NCI-H524 (cell line): Measurements from ENCODE around the gene CAMP.

Experiments used
- DNase-seq, 2 experiments: peaks; one replicate each; lab custom pipeline; 2025; lab: John Stamatoyannopoulos, UW

The CAMP gene

GRCh38 chr3:48214225-48214624 is 9.1 kb upstream of the CAMP start:
- DNase-seq = no peak

DNA sequence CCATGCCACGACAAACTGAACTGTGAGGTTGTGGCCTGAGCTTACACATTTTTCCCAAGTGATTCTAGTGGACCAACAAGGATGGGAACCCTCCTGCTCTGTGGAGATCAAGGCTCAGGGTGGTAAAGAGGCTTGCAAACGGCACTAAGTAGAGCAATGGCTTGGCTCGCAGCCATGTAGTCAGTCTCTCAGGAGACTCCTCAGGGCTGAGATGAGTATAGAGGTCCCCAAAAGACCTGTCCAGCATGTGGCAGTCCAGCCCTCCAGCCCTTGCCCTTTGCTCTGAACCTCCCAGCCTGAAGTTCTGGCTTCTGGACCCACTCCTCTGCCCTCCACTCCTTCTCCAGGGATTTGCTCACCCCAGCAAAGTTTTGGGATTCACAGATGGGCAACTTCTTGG is 8.3 kb upstream of the CAMP start:
- DNase-seq = no peak

DNA sequence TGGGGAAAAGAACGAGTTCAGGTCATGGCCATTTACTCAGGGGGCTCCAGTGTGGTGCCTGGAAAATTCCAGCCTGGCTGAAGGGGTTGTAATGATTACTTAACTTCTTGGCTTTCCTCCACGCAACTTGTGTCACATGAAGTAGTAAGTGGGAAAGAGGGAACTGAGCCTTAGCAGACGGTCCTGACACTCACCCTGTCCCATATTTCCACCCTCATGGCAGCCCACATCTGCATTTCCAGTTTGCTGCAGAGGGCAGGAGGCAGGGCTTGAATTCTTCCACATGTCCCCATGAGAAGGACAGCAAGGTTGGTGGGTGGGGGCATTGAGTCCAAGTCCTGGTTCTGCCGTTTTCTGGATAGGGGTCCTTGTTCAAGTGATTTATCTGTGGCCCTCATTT is 7.8 kb upstream of the CAMP start:
- DNase-seq = no peak

- DNase-seq = no peak
Measured at GRCh38 chr3:48215876-48216275, 7.4 kb upstream of the CAMP start.

- DNase-seq = no peak
Measured at GRCh38 chr3:48217449-48217848, 5.8 kb upstream of the CAMP start.

- DNase-seq = no peak
Measured at GRCh38 chr3:48218537-48218936, 4.8 kb upstream of the CAMP start.

DNA sequence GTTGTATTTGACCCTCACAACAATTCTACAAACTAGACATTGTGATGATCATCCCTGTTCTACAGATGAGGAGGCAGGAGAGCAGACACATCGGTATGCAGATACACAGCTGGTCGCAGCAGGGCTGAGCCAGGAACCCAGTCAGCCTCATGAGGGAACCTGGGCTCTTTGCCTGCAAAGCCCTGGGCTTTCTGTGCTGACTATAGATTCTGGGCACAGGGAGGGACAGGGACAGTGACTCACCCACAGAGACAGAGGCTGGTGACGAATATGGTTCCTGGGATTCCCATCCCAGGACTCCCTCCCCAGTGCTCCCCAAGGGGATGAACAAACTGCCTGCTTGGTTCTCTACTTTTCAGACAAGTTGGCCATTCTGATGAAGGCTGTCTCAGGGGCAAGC is 3.8 kb upstream of the CAMP start:
- DNase-seq = no peak

DNA sequence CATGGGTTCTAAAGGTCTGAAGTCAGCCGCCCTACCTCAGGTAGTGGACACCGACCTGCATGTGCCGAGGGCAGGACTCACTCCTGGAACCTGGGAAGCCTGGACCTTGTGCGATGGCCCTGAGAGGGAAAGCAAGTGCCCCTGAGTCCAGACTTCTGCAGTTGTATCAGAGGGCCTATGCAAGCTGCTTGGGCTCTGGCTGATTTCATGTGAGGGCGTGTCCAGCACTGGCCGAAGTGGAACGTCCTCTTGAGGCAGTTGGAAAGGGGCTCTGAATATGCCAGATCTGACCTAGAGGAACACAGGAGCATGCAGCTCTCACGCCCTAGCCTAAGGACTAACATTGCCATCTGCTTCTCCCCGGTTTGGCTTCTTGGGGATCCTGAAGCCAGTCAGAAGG is 2.5 kb upstream of the CAMP start:
- DNase-seq = no peak

GRCh38 chr3:48225587-48225986 is 2.3 kb downstream of the CAMP start:
- no peak for DNase-seq

DNA sequence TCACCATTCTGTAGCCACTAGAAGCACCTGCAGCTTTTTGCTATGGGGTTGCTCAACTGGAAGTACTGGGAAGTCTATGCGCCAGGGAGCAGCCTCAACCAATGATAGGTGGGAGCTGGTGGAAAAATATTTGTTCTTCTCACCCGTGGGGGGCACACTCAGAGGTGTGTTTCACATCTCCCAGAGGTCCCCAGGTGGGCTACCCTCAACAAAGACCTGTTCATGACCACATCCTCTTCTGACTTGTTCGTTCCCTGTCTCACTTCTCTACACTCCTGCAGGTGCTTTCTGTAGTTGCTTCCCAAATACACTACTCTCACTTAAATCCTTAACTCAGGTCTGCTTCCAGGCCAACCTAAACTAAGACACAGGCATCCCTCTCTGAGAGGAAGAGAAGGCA is 3.6 kb downstream of the CAMP start:
- DNase-seq = no peak

DNA sequence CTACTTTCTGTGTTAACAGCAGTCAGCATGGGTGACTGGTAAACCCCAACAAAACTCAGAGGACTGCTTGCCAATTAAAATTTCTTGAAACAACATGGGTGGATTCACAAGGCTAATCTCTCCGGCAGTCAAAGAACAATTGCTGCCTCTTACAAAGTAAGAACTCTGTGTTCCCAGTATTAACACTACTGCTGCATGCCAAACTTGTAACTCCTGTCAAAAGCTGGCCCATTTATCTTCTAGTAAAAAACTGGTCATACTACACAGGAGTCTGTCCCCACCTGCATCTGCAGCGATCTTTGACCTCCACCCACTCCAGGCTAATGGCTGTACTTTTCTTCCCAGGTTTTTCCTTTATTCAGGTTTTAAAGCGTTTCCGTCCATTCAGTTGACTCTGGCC is 8.9 kb downstream of the CAMP start:
- no peak for DNase-seq

DNA sequence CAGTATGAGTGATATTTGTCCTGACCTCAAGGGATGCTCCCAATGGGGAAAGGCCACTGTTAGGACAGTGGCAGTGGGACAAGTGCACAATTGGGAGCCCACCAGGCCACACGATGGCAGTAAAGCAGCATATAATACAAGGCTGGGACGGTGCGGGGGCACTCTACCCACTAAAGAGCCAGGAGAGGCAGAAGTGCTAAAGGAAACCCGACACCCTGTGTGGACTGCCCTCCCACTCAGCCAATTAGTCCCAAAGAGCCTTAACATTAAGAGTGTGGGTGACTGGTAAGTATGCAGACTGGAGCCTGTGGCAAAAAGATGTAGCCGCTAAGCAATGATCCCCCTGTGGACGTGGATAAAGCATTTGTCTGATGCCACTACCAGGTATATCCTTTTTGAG is 9.4 kb downstream of the CAMP start:
- DNase-seq = peak; percentile 91 to 96

DNA sequence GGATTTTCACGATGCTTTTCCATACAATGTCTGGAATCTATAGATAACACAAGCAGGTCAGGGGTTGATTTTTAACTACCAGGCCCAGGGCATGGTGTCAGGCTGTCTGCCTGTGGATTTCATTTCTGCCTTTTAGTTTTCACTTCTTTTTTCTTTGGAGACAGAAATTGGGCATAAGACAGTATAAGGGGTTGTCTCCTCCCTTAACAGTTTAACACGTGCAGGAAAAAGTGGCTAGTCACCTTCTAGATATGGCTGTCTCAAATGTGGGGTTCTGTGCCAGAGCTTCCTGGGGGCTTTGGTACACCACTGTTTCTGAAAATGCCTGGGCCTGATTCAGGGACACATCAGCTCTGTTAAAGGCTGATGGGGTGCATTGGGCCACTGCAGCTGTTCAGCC is 10.2 kb downstream of the CAMP start:
- DNase-seq = no peak

DNA sequence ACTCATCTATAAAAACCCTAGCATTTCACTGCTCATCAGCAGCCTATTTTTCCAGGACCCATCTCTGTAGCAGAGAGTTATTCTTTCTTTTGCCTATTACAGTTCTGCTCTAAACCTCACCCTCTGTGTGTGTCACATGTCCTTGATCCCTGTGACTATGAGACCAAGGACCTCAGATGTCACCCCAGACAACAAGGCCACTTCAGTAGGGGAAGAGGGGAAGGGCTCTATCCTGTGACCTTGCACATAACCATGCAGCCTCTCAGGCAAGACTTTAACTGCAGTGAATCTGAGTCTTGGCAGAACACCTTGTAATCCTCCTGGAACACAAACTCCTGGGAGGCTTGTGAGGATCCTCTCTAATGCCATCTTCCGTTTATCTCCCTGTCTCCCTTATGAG is 13.2 kb downstream of the CAMP start:
- DNase-seq = no peak

DNA sequence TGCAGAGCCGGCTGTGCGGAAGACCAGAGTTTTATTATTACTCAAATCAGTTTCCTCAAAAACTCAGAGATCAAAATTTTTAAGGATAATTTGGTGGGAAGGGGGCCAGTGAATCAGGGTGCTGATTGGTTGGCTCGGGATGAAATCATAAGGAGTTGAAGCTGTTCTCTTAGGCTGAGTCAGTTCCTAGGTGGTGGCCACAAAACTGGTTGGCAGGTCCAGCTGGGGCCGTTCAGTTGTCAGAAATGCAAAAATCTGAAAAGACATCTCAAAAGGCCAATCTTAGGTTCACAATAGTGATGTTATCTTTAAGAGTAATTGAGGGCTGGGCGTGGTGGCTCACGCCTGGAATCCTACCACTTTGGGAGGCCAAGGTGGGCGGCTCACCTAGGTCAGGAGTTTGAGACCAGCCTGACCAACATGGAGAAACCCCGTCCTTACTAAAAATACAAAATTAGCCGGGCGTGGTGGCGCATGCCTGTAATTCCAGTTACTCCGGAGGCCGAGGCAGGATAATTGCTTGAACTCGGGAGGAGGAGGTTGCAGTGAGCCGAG is 15.3 kb downstream of the CAMP start:
- DNase-seq = no peak

GRCh38 chr3:48240000-48240963 is 17.0 kb downstream of the CAMP start:
- DNase-seq = peak; percentile 90 to 96

DNA sequence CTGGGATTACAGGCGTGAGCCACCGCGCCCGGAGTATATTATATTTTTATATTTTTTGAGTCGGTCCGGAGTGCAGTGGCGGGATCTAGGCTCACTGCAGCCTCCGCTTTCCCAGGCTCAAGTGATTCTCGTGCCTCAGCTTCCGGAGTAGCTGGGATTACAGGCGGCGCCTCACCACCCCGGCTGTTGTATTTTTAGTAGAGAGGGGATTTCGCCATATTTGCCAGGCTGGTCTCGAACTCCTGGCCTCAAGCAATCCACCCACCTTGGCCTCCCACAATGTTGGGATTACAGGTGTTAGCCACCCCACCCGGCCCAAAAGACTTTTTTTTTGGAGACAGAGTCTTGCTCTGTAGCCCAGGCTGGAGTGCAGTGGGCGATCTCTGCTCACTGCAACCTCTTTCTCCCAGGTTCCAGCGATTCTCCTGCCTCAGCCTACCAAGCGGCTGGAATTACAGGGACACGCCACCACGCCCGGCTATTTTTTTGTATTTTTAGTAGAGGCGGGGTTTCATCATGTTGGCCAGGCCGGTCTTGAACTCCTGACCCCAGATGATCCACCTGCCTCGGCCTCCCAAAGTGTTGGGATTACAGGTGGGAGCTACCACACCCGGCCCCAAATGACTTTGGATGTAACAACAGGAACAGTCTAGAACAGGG is 18.6 kb downstream of the CAMP start:
- DNase-seq = no peak

- peak in 1 of 2 experiments; percentile 50 for DNase-seq
Measured at GRCh38 chr3:48243886-48244285, 20.6 kb downstream of the CAMP start.

DNA sequence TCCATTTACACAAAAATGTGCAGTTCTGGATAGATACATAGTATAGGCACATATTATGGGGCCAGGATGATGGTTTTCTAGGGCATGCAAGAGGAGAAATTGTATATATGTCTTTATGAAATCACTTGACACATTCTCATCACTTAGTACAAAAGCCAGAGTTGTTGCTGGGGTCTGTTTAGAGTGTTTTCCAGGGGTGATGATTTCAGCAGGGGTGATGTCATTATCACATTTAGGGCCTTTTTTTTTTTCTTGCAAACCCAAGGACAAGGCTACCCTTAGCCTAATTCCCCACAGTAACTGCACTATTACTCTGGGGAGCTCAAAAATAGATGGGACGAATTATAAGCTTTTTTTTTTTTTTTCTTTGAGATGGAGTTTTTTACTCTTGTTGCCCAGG is 21.2 kb downstream of the CAMP start:
- DNase-seq = no peak

GRCh38 chr3:48245136-48245535 is 21.8 kb downstream of the CAMP start:
- no peak for DNase-seq

DNA sequence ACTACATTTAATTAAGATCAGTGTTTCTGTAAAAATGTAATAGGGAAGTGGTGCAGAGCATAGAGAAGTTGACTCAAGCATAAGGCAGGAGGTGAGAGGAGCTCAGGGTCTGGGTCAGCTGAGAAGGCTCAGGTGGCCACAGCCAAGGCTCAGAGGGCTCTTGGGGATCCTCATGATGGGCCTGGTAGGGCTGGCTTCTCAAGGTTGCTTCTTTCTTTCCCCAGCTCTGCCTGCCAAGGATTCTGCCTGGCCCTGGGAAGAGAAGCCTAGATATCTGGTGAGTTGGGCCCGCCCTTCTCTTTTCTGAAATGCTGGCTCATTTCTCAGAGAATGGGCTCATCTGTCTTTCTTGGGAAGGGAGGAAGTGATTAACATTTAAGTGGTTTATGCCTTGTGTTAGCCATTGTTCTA is 24.1 kb downstream of the CAMP start:
- no peak for DNase-seq

- no peak for DNase-seq
Measured at GRCh38 chr3:48248095-48248850, 25.0 kb downstream of the CAMP start.
